Measurements from ENCODE around the gene PARP14. TPM values are rescaled to one million over a fixed set of nuclear protein-coding genes. Genes with fewer than 3 reads are reported as not detected.

Gene PARP14
- total RNA-seq, 1 donor from 2014 or later: 14.1 TPM

GRCh38 chr3:122754929-122755328 lies 74.3 kb downstream of the PARP14 start:
- Mint-ChIP-seq H3K4me3 (ENCODE audit: unreplicated experiment) (no peak overlapping the region), H3K9me3 (ENCODE audit: low read depth) (no peaks in the 10 kb centered on the region), H3K27me3 (ENCODE audit: low read depth) (no peaks in the 10 kb centered on the region), H3K36me3 (ENCODE audit: low read depth) (peaks cover 11% of the 10 kb centered on the region), H3K4me1 (ENCODE audit: low read depth) (peaks cover 4% of the 10 kb centered on the region), H3K27ac (ENCODE audit: unreplicated experiment) (no peak overlapping the region)
- no peak for DNase-seq (ENCODE audit: low spot score)
- TF ChIP-seq, protein P1, sequence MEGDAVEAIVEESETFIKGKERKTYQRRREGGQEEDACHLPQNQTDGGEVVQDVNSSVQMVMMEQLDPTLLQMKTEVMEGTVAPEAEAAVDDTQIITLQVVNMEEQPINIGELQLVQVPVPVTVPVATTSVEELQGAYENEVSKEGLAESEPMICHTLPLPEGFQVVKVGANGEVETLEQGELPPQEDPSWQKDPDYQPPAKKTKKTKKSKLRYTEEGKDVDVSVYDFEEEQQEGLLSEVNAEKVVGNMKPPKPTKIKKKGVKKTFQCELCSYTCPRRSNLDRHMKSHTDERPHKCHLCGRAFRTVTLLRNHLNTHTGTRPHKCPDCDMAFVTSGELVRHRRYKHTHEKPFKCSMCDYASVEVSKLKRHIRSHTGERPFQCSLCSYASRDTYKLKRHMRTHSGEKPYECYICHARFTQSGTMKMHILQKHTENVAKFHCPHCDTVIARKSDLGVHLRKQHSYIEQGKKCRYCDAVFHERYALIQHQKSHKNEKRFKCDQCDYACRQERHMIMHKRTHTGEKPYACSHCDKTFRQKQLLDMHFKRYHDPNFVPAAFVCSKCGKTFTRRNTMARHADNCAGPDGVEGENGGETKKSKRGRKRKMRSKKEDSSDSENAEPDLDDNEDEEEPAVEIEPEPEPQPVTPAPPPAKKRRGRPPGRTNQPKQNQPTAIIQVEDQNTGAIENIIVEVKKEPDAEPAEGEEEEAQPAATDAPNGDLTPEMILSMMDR (IDR thresholded peaks at IDR 0.05): peak; percentile 68

GRCh38 chr3:122755491-122755890 lies 74.9 kb downstream of the PARP14 start:
- peaks cover 7% of the 10 kb centered on the region for H3K4me1 Mint-ChIP-seq (ENCODE audit: low read depth)
- peaks cover 11% of the 10 kb centered on the region for H3K36me3 Mint-ChIP-seq (ENCODE audit: low read depth)
- H3K9me3 Mint-ChIP-seq (ENCODE audit: low read depth): no peaks in the 10 kb centered on the region
- no peak overlapping the region for H3K4me3 Mint-ChIP-seq (ENCODE audit: unreplicated experiment)
- no peaks in the 10 kb centered on the region for H3K27me3 Mint-ChIP-seq (ENCODE audit: low read depth)
- TF ChIP-seq, protein P1 (IDR thresholded peaks at IDR 0.05): no peak
- no peak for DNase-seq (ENCODE audit: low spot score)
- H3K27ac Mint-ChIP-seq (ENCODE audit: unreplicated experiment): no peak overlapping the region

GRCh38 chr3:122758877-122759560 lies 78.4 kb downstream of the PARP14 start:
- Mint-ChIP-seq H3K4me1 (ENCODE audit: low read depth) (peaks cover 15% of the 10 kb centered on the region), H3K4me3 (ENCODE audit: unreplicated experiment) (no peak overlapping the region), H3K27me3 (ENCODE audit: low read depth) (no peaks in the 10 kb centered on the region), H3K36me3 (ENCODE audit: low read depth) (peaks cover 5% of the 10 kb centered on the region), H3K27ac (ENCODE audit: unreplicated experiment) (no peak overlapping the region), H3K9me3 (ENCODE audit: low read depth) (no peaks in the 10 kb centered on the region)
- TF ChIP-seq, protein P1 (IDR thresholded peaks at IDR 0.05): no peak
- no peak for DNase-seq (ENCODE audit: low spot score)

GRCh38 chr3:122760453-122761271 lies 80.0 kb downstream of the PARP14 start:
- DNase-seq (ENCODE audit: low spot score): no peak
- no peaks in the 10 kb centered on the region for H3K36me3 Mint-ChIP-seq (ENCODE audit: low read depth)
- no peaks in the 10 kb centered on the region for H3K27me3 Mint-ChIP-seq (ENCODE audit: low read depth)
- no peak overlapping the region for H3K4me3 Mint-ChIP-seq (ENCODE audit: unreplicated experiment)
- H3K9me3 Mint-ChIP-seq (ENCODE audit: low read depth): no peaks in the 10 kb centered on the region
- H3K4me1 Mint-ChIP-seq (ENCODE audit: low read depth): peaks cover 13% of the 10 kb centered on the region
- H3K27ac Mint-ChIP-seq (ENCODE audit: unreplicated experiment): peak overlapping the region; percentile 45
- TF ChIP-seq, protein P1 (IDR thresholded peaks at IDR 0.05): no peak

DNA sequence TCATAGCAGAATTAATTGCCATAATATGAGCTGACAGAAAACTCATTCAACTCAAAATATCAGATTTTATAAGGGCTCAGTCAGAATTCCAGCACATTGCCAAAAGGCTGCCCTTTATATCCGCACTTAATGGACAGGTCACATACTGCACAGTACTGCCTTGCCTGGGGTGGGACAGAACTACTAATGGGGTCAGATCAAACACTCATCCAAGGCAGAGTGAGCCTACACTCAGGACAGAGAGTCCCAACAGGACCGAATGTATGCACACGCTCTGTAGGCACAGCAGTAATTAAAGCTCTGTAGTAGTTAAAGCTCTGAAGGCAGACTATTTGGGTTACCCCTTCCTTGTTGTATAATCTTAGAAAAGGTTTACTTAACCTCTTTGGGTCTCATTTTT lies 85.8 kb downstream of the PARP14 start:
- no peak overlapping the region for H3K4me3 Mint-ChIP-seq (ENCODE audit: unreplicated experiment)
- TF ChIP-seq, protein P1 (IDR thresholded peaks at IDR 0.05): no peak
- no peak overlapping the region for H3K27ac Mint-ChIP-seq (ENCODE audit: unreplicated experiment)
- no peak for DNase-seq (ENCODE audit: low spot score)
- peaks cover 5% of the 10 kb centered on the region for H3K4me1 Mint-ChIP-seq (ENCODE audit: low read depth)
- no peaks in the 10 kb centered on the region for H3K9me3 Mint-ChIP-seq (ENCODE audit: low read depth)
- H3K27me3 Mint-ChIP-seq (ENCODE audit: low read depth): no peaks in the 10 kb centered on the region
- peaks cover 6% of the 10 kb centered on the region for H3K36me3 Mint-ChIP-seq (ENCODE audit: low read depth)

Data from chondrocyte (in vitro differentiated cells).